HepG2 (cell line): ENCODE data around the gene RPLP1. TPM values are rescaled to one million over a fixed set of nuclear protein-coding genes. Genes with fewer than 3 reads are reported as not detected.
A peak's percentile ranks its signal among the peaks of the same experiment; 100 is the strongest.

Experiments used
- ATF7 ChIP-seq, 2 experiments: fragments of 450-650 bp in 1 of 2; sonication (generic) in 1 of 2; formaldehyde crosslinking in 1 of 2; IDR thresholded peaks; 2 replicates each; pipeline versions ENCODE4 v1.4.0 to v1.6.1; 2016 to 2020; ENCODE audit warnings: antibody characterized with exemption in 1 of 2, mild to moderate bottlenecking in 1 of 2, missing genetic modification reagents in 1 of 2
- CEBPB ChIP-seq: IDR thresholded peaks from 2 replicates; pipeline ENCODE4 v1.6.1; 2011; ENCODE audit warnings: low read depth, low read length, improper control_type of control experiment, borderline replicate concordance
- HNRNPUL1 ChIP-seq: fragments of 200-400 bp; formaldehyde crosslinking; IDR thresholded peaks from 2 replicates; pipeline ENCODE4 v1.6.1; 2017; ENCODE audit warnings: low read depth, mild to moderate bottlenecking, low read length, moderate library complexity
- KMT2A ChIP-seq: sonication (generic); formaldehyde crosslinking; IDR thresholded peaks from 2 replicates; pipeline ENCODE4 v1.4.0; 2020; ENCODE audit warnings: missing genetic modification reagents
- MATR3 ChIP-seq: sonication (generic); formaldehyde crosslinking; IDR thresholded peaks from 2 replicates; pipeline ENCODE4 v1.4.0; 2020; ENCODE audit warnings: missing genetic modification reagents
- MZF1 ChIP-seq: sonication (generic); formaldehyde crosslinking; IDR thresholded peaks from 2 replicates; pipeline ENCODE4 v1.8.1; 2023; ENCODE audit warnings: mild to moderate bottlenecking, missing genetic modification reagents, borderline replicate concordance
- PLRG1 ChIP-seq: fragments of 450-650 bp; conservative IDR thresholded peaks from 2 replicates; pipeline ENCODE4 v1.6.1; 2016
- POLR2AphosphoS5 ChIP-seq: IDR thresholded peaks from 2 replicates; pipeline ENCODE4 v1.6.1; 2012; ENCODE audit warnings: low read depth, low read length
- SUZ12 ChIP-seq: fragments of 150-350 bp; IDR thresholded peaks from 2 replicates; pipeline ENCODE4 v1.6.1; 2014; ENCODE audit warnings: low read depth, low read length
- ZFP82 ChIP-seq: sonication (generic); formaldehyde crosslinking; IDR thresholded peaks from 2 replicates; pipeline ENCODE4 v1.5.1; 2020; ENCODE audit warnings: mild to moderate bottlenecking, missing genetic modification reagents, borderline replicate concordance
- ZNF207 ChIP-seq: fragments of 450-650 bp; IDR thresholded peaks from 2 replicates; pipeline ENCODE4 v1.6.1; 2016; ENCODE audit warnings: antibody characterized with exemption, borderline replicate concordance
- ZNF253 ChIP-seq: sonication (generic); formaldehyde crosslinking; IDR thresholded peaks from 2 replicates; pipeline ENCODE4 v1.8.0; 2022; ENCODE audit warnings: mild to moderate bottlenecking, missing genetic modification reagents, borderline replicate concordance
- ZNF274 ChIP-seq: sonication (generic); formaldehyde crosslinking; IDR thresholded peaks from 2 replicates; pipeline ENCODE4 v1.5.1; 2020; ENCODE audit warnings: mild to moderate bottlenecking, missing genetic modification reagents
- ZNF543 ChIP-seq: sonication (generic); formaldehyde crosslinking; IDR thresholded peaks from 2 replicates; pipeline ENCODE4 v1.4.0; 2020; ENCODE audit warnings: mild to moderate bottlenecking, missing genetic modification reagents
- ZNF619 ChIP-seq: sonication (generic); formaldehyde crosslinking; IDR thresholded peaks from 2 replicates; pipeline ENCODE4 v1.4.0; 2020; ENCODE audit warnings: mild to moderate bottlenecking, missing genetic modification reagents
- ZNF773 ChIP-seq: sonication (generic); formaldehyde crosslinking; IDR thresholded peaks from 2 replicates; pipeline ENCODE4 v1.4.0; 2020; ENCODE audit warnings: missing genetic modification reagents, borderline replicate concordance
- polyA plus RNA-seq, 8 experiments: library from polyadenylated mRNA; depleted of rRNA in 3 of 8; stranded (reverse) in 7 of 8; unstranded in 1 of 8; fragments of >200 nt; fragmentation: Illumina TruSeq in 4 of 8; extraction: Trizol in 4 of 8; gene quantifications; 2 replicates each; pipeline versions ENCODE4 v1.2.1 to v1.2.3, GENCODE V29; 2011 to 2016; ENCODE audit warnings: low read depth in 4 of 8, missing spikeins in 1 of 8, mixed read lengths in 1 of 8; ENCODE audit not compliant: insufficient read depth in 1 of 8
- total RNA-seq, 5 experiments: library from RNA; depleted of rRNA; stranded (reverse); fragments of >200 nt; fragmentation: Illumina TruSeq; extraction: Trizol; gene quantifications; 2 replicates each; pipeline ENCODE4 v1.2.3, GENCODE V29; 2016; ENCODE audit warnings: low read depth in 1 of 5
- TF ChIP-seq, protein P1 (sequence below): sonication (generic); formaldehyde crosslinking; IDR thresholded peaks from 2 replicates; pipeline ENCODE4 v1.4.0; 2020; ENCODE audit warnings: missing genetic modification reagents, borderline replicate concordance
- TF ChIP-seq, protein P2 (sequence below): sonication (generic); formaldehyde crosslinking; IDR thresholded peaks from 2 replicates; pipeline ENCODE4 v1.8.1; 2022; ENCODE audit warnings: mild to moderate bottlenecking, missing genetic modification reagents
- TF ChIP-seq, protein P3 (sequence below): sonication (generic); formaldehyde crosslinking; IDR thresholded peaks from 2 replicates; pipeline ENCODE4 v1.9.0; 2021; ENCODE audit warnings: missing genetic modification reagents, mild to moderate bottlenecking, borderline replicate concordance
- TF ChIP-seq, protein P4 (sequence below): sonication (generic); formaldehyde crosslinking; IDR thresholded peaks from 2 replicates; pipeline ENCODE4 v1.5.1; 2020; ENCODE audit warnings: missing genetic modification reagents, mild to moderate bottlenecking, borderline replicate concordance
- TF ChIP-seq, protein P5 (sequence below): IDR thresholded peaks from 2 replicates; pipeline ENCODE4 v1.6.1; 2016; ENCODE audit warnings: missing genetic modification reagents, missing compliant biosample characterization

RPLP1 gene
- total and polyA plus RNA-seq, 2 of the 13 experiments (the other 11 are each of a cell fraction or from before 2014, with no cell fraction given) = 817 to 929 TPM

DNA sequence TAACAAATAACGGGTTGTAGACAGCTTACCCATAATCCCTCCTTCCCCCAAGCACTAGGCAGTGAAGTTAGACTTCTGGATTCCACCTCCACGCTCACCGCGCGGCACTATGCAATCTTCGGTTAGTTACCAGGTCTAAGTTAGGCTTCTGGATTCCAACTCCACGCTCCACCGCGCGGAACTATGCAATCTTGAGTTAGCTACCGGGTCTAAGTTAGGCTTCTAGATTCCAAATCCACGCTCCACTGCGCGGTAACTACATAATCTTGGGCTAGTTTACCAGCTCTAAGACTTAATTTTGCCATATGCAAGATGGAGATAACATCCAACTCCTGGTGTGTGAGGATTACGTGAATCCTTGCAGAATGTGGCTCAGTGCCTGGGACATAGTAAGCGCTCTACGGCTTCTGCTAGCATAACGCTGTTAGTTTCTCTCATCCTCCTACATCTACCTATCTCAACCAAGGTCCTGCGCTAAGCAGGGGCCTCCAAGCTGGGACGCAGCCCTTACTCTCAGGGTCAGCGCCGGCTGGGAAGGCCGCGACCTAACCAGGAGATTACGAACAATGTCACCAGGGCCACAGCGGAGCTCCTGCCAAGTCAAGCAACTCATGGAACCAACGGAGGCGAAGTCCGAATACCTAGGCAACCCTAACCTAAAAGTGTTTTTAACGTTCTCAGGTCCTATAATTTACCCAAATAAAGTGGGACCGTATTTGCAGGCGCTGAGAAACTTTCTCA lies 497 bp upstream of the RPLP1 start (continued):
- TF ChIP-seq, protein P1, sequence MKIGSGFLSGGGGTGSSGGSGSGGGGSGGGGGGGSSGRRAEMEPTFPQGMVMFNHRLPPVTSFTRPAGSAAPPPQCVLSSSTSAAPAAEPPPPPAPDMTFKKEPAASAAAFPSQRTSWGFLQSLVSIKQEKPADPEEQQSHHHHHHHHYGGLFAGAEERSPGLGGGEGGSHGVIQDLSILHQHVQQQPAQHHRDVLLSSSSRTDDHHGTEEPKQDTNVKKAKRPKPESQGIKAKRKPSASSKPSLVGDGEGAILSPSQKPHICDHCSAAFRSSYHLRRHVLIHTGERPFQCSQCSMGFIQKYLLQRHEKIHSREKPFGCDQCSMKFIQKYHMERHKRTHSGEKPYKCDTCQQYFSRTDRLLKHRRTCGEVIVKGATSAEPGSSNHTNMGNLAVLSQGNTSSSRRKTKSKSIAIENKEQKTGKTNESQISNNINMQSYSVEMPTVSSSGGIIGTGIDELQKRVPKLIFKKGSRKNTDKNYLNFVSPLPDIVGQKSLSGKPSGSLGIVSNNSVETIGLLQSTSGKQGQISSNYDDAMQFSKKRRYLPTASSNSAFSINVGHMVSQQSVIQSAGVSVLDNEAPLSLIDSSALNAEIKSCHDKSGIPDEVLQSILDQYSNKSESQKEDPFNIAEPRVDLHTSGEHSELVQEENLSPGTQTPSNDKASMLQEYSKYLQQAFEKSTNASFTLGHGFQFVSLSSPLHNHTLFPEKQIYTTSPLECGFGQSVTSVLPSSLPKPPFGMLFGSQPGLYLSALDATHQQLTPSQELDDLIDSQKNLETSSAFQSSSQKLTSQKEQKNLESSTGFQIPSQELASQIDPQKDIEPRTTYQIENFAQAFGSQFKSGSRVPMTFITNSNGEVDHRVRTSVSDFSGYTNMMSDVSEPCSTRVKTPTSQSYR (CRISPR knock-in tag) = 0 out of 2 replicates have a peak, but pooled peaks have one; percentile 12
- TF ChIP-seq ZNF207 = no peak
- TF ChIP-seq, protein P2, sequence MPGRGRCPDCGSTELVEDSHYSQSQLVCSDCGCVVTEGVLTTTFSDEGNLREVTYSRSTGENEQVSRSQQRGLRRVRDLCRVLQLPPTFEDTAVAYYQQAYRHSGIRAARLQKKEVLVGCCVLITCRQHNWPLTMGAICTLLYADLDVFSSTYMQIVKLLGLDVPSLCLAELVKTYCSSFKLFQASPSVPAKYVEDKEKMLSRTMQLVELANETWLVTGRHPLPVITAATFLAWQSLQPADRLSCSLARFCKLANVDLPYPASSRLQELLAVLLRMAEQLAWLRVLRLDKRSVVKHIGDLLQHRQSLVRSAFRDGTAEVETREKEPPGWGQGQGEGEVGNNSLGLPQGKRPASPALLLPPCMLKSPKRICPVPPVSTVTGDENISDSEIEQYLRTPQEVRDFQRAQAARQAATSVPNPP (CRISPR knock-in tag) = no peak
- no peak for TF ChIP-seq HNRNPUL1
- TF ChIP-seq, protein P3, sequence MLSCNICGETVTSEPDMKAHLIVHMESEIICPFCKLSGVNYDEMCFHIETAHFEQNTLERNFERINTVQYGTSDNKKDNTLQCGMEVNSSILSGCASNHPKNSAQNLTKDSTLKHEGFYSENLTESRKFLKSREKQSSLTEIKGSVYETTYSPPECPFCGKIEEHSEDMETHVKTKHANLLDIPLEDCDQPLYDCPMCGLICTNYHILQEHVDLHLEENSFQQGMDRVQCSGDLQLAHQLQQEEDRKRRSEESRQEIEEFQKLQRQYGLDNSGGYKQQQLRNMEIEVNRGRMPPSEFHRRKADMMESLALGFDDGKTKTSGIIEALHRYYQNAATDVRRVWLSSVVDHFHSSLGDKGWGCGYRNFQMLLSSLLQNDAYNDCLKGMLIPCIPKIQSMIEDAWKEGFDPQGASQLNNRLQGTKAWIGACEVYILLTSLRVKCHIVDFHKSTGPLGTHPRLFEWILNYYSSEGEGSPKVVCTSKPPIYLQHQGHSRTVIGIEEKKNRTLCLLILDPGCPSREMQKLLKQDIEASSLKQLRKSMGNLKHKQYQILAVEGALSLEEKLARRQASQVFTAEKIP (CRISPR knock-in tag) = no peak
- TF ChIP-seq POLR2AphosphoS5 = peak; percentile 53; the same call in 1 of the 2 replicates
- no peak for TF ChIP-seq CEBPB
- no peak for TF ChIP-seq ZNF274
- TF ChIP-seq, protein P4, sequence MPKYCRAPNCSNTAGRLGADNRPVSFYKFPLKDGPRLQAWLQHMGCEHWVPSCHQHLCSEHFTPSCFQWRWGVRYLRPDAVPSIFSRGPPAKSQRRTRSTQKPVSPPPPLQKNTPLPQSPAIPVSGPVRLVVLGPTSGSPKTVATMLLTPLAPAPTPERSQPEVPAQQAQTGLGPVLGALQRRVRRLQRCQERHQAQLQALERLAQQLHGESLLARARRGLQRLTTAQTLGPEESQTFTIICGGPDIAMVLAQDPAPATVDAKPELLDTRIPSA (CRISPR knock-in tag) = no peak
- no peak for TF ChIP-seq PLRG1
- TF ChIP-seq, protein P5, sequence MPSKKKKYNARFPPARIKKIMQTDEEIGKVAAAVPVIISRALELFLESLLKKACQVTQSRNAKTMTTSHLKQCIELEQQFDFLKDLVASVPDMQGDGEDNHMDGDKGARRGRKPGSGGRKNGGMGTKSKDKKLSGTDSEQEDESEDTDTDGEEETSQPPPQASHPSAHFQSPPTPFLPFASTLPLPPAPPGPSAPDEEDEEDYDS = no peak
- no peak for TF ChIP-seq MZF1 (CRISPR knock-in tag)
- no peak for TF ChIP-seq ATF7 (IDR thresholded peaks at IDR 0.05)
- TF ChIP-seq ATF7 (CRISPR knock-in tag; IDR thresholded peaks at IDR 0.05) = peak; percentile 50; the same call in 1 of the 2 replicates
- no peak for TF ChIP-seq ZNF253 (CRISPR knock-in tag)
- TF ChIP-seq ZFP82 (CRISPR knock-in tag) = no peak
- no peak for TF ChIP-seq KMT2A (CRISPR knock-in tag)
- no peak for TF ChIP-seq MATR3 (CRISPR knock-in tag)
- TF ChIP-seq ZNF773 = no peak
- peak; percentile 41; the same call in 1 of the 2 replicates for TF ChIP-seq ZNF543 (CRISPR knock-in tag)
- TF ChIP-seq ZNF619 (CRISPR knock-in tag) = 0 out of 2 replicates have a peak, but pooled peaks have one; percentile 2
- TF ChIP-seq SUZ12 = no peak
